ENCODE measurements around the gene RTN4R.
"Not testable (repeated sequence)": the region's sequence is repeated elsewhere in the genome, so short reads cannot be mapped to it uniquely, and the experiment has no call there.

Gene RTN4R

GRCh38 chr22:20271114-20271994, 3.2 kb upstream of the RTN4R start:
- no peak for DNase-seq (ENCODE audit: low spot score)

DNA sequence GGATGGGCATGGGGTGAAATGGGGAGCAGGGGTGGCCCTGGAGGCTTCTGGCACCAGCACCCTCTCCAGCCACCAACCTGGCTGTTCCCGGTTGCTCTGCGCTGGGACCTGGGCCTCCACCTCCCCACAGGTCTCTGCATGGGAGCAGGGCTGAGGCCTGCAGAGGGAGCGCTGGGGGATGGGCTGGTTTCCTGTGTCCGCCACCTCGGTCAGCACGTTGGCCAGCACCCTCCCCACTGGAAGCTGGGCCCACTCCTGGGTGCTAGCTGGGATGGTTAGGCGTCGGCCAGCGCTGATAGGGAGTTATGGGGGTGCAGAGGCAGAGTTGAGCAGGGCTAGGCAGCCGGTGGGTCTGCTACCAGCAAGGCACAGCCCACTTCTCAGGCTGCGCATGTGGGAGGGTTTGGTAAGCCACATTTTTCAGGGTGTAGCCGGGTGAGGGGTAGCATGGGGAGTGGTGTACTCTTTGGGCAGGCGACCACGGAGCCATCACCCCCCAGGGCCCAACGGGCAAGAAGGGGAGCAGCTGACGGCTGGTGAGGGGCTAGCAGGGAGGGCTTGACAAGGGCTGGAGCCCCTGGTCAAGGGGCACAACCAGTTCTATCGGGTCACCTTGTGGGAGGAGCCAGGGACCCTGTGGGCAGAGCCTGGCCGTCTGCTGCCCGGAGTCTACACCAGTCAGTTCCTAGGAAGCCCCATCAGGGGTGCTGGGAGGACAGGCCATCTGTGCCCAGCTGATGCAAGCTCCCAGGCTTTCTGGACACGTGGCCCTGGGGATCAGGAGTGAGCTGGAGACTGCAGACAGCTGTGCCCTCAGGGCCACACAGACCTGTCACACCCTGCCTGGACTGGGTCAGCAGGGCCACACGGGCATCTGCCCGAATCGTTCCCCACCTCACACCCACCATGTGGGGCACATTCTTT, 2.3 kb upstream of the RTN4R start:
- not testable (repeated sequence) for DNase-seq (ENCODE audit: low spot score)

DNA sequence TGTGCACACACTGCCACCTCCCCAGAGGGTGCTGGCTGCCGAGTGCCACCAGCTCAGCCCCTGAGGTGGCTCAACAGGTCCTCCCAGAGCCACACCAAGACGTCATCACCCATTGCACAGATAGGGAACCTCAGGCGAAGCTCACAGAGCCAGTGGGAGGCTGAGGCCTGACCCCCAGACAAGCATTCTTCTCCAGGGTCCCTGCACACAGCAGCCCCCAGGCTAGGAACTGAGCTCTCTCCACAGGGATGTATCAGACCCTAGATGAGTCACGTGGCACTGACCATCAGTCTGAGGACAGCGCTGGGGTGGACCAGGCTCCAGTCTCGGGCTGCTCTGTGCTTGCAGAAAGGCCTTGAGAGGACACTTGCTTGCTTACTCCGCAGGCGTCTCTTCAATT, 1.6 kb upstream of the RTN4R start:
- not testable (repeated sequence) for DNase-seq (ENCODE audit: low spot score)

DNA sequence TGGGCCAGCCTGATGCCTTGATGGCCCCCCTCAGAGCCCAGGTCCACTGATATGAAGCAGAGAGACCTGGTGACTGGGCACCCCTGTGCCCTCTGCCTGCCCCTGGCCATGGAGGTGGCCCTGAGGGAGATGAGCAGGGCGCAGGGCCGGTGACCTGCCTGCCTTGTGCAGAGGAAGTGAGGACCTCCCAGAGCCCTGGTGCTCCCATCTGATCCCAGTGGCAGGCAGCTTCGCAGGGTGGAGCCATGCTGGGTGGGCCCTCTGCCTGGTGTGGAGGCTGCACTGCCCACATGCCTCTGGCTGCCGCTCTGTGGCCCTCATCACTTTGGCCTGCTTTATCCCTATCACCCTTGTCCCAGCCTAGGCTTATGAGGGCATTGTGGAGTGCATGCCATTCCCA, 1.1 kb upstream of the RTN4R start:
- not testable (repeated sequence) for DNase-seq (ENCODE audit: low spot score)

DNA sequence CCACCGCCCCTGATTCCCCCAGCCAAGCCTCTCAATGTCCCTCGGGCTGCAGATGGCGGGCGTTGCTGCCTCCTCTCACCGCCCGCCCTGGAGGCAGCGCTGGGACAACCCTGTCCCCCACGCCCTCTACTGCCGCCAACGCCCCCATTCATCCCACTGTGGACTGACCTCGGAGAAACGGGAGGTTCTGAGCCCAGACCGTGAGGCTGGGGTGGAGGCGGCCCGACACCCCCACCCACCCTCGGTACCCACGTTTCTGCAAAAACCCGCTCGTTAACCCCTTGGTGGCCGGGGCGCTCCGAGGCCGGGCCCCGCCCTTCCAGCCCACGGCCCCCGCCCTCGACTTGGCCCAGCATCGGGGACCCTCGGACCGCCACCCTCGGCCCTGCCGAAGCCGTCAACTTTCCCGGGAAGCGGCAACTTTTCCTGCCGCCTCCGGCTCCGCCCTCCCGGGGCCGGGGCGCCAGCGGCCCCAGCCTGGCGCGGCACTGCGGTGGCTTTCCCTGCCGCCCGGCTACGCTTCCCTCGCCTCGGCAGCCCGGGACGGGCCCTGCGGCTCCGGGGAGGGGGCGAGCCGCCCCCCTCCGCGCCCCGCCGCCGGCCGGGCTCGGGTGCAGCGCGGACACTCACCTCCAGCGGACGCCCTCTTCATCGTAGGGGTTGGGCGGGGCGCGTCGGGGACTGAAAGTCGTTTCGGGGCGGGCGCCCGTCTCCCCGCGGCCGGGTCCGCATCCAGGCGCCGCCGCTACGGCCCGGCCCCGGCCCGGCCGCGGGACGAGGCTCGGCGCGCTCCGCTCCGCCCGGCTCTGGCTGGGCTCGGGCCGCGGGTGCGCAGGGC, 458 bp downstream of the RTN4R start:
- DNase-seq (ENCODE audit: low spot score) = peak; percentile 25

DNA sequence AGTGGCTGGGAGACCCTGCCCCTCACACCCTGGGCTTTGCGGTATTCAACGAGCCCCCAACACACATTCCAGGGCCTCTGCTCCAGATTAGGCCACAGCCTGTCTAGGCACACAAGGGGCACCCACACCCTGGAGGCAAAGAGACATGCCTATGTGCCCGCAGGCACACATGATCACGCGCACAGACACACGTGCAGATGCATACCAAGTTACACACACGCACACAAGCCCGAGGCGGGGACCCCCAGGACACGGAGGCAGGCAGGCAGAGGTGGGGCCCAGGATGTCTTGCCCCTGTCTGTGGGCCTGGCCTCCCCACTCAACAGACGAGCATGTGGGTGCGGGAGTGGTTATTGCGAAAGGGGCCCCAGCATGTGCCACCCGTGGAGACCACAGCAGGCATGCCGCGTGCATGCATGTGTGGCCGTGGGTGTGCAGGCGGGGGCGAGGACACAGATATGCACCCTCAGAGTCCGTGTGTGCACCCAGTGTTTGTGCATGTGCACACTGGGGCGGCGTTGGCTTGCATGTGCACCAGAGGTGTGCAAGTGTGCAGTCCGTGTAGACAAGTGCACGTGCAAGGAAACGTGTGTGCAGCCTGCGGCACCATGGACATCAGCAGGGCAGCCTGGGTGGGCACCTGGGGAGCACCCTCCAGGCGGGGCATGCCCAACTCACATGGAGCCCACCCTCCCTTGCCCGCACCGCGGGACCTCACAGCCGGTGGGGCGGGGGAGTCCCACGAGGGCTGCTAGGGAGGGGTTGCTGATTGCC, 1.3 kb downstream of the RTN4R start:
- not testable (repeated sequence) for DNase-seq (ENCODE audit: low spot score)

DNA sequence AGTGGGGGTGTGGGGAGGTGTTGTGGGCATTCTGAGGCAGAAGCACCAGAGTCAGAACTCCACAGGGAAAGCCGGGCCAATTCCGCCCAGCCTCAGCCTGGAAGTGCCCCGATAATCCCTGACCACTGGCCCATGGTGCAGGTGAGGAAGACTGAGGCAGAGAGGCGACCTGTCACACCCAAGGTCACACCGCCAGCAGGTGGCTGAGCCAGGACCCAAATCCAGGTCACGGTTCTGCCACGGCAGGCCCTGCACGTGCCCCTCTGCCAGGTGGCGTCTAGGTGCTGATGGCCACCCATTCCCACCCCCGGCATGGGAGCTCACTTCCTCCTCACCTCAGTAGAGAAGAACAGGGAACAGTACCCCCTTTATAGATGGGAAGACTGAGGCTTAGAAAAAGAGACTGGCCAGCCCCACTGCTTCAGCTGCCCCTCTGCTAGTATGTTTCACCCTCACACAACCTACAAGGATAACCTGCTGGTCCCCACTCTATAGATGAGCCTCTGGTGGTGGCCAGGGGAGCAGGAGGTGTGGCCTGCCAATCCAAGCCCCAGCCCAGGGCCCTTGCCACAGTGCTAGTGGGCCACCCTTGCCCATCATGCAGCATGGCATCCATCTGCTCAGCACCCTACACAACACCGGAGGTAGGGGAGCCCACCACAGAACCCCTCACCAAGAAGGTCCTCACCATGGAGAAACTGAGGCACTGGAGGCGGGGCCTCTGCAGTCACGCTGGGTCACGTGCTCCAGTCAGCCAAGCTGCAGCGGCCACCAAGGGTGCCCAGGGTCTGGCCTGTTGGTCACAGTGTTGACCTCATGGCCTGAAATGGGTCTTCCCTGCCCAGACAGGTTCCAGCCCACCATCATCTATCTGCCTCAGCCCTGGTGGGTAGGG, 2.1 kb downstream of the RTN4R start:
- not testable (repeated sequence) for DNase-seq (ENCODE audit: low spot score)

DNA sequence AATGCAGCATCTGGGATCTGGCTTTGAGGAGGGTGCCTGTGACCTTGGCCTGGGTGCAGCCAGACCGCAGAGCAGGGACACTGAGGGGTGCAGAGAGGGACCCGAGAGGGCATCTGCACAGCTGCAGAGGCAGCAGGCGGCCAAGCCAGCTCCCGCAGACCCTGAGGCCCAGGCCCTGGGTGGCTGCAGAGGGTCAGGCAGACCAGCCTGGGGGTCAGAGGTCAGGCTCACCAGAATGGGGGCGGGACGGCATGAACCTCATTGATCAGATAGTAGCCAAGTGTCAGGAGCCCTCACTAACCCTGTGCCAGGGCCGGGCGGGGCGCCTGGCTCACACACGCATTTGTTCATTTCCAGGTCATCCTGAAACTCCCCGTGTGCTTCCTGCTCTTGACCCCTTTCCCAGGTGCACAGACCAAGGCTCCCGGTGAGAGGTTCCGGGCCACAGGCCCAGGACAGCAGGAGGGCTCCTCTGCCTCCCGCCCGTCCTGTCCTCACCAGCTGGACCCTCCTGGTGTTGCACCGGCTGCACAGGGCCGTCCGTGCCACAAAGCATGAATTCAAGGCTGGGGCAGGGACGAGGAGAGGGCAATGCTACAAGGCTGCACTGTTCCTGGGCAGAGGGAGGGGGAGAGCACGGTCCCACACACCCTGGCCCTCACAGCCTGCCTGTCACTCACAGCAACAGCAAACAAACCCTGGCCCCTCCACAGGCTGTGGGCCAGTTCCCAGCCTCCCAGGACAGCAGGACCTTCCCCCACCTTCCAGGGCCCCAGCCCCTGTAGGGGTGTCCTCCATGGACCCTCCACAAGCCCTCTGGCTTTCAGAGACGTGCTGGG, 3.3 kb downstream of the RTN4R start:
- DNase-seq (ENCODE audit: low spot score) = no peak

DNA sequence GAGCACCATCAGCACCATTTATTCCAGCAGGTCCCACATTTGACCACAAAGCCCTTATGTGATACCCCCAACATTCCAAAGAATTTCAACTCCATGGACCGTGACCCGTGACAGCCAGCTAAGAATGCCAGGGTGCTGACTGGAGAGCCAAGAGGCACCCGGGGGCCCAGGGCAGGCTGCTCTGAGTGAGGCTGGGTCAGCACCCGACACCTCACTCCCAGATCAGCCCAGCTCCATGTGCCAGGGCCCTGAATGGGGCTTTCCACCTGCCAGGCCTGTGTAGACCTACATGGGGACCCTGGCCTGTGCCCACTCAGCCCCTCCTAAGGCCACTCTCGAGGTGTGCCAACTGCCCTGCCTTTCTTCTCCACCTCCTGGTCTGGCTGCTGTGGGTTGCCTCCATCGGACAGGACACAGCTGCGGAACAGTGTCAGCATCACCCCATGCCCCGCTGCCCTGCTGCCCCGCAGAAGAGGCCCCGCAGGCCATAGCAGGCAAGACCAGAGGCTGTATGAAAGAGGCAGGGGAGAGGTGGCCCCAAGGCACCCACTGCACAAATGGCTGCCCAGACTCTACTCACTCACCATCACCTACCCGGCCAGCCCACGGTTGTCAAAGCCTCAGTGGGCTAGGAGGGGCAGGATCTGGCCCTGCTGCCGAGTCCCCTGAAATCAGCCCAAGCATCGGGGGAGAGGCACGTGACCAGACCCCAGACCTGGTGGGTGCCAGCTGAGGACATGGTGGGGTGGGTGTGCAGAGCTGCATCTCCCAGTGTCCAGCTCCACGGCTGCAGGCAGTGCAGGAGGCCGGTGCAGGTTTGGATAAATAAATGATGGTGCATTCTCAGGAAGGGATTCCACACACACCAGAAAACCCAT, 4.5 kb downstream of the RTN4R start:
- not testable (repeated sequence) for DNase-seq (ENCODE audit: low spot score)

DNA sequence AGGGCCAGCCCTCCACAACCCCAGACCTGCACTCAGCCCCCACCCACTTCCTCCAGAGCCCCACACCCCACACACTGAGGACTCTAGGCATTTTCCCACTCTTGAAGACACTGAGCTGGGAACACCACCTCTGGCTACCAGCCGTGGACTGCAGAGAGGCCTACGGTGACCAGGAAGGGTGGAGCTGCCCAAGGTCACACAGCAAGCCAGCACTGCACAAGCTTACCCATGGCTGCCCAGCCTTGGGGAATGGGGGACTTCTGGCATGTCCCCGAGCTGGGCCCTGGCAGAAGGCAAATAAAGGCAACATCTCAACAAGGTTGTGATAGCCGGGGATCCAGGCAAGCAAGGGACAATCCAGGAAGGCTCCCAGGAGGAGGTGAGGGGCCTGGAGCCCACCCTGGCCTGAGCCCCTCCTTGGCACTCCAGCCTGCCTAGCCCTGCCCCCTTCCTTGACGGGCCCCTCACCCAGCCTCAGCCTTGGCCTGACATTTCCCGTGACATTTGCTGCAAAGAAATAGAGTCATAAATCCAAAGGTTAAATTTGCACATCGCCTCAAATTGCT, 5.5 kb downstream of the RTN4R start:
- DNase-seq (ENCODE audit: low spot score) = no peak

GRCh38 chr22:20261848-20262581, 6.1 kb downstream of the RTN4R start:
- no peak for DNase-seq (ENCODE audit: low spot score)

GRCh38 chr22:20260071-20260765, 7.9 kb downstream of the RTN4R start:
- DNase-seq (ENCODE audit: low spot score) = no peak

GRCh38 chr22:20259327-20259688, 8.8 kb downstream of the RTN4R start:
- DNase-seq (ENCODE audit: low spot score) = no peak

- no peak for DNase-seq (ENCODE audit: low spot score)
These were observed 9.4 kb downstream of the RTN4R start for GRCh38 chr22:20258584-20259326.

DNA sequence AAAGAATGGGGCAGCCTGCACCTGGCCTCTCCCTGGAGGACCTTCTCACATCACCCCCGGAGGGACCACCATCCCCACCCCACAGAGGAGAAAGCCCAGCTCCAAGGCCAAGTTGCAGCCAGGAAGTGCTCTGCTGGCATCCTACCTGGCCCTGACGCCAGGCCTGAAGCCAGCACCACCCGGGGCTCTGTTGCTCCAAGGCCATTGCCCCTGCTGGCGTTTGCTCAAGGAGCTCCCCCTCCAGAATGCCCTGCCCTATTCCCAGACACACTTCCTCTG, 10.2 kb downstream of the RTN4R start:
- no peak for DNase-seq (ENCODE audit: low spot score)

All from LoVo (cell line).